WTC11 (cell line): ENCODE measurements around the gene LRP10. TPM values are rescaled to one million over a fixed set of nuclear protein-coding genes. Genes with fewer than 3 reads are reported as not detected.

ENCODE experiments used
- AFF4 ChIP-seq: sonication (generic); formaldehyde crosslinking; IDR thresholded peaks from 2 replicates; pipeline ENCODE4 v1.8.1; 2023; ENCODE audit warnings: mild to moderate bottlenecking, missing genetic modification reagents, borderline replicate concordance
- ARID4B ChIP-seq: sonication (generic); formaldehyde crosslinking; IDR thresholded peaks from 2 replicates; pipeline ENCODE4 v1.8.0; 2023; ENCODE audit warnings: missing genetic modification reagents, mild to moderate bottlenecking, borderline replicate concordance
- ATF2 ChIP-seq: sonication (generic); formaldehyde crosslinking; IDR thresholded peaks from 2 replicates; pipeline ENCODE4 v1.8.1; 2022; ENCODE audit warnings: low read depth, missing genetic modification reagents, borderline replicate concordance
- CDX4 ChIP-seq: fragments of 250-450 bp; sonication (Bioruptor Pico); IDR thresholded peaks from 2 replicates; pipeline ENCODE4 v1.9.0; 2021; ENCODE audit warnings: moderate library complexity, mild to moderate bottlenecking, inconsistent platforms, borderline replicate concordance
- CREB1 ChIP-seq: sonication (generic); formaldehyde crosslinking; IDR thresholded peaks from 2 replicates; pipeline ENCODE4 v1.8.0; 2023; ENCODE audit warnings: mild to moderate bottlenecking, missing genetic modification reagents
- ESRRA ChIP-seq: sonication (generic); formaldehyde crosslinking; IDR thresholded peaks from 2 replicates; pipeline ENCODE4 v1.8.1; 2022; ENCODE audit warnings: mild to moderate bottlenecking, missing genetic modification reagents, borderline replicate concordance
- ETV6 ChIP-seq: sonication (generic); formaldehyde crosslinking; IDR thresholded peaks from 2 replicates; pipeline ENCODE4 v1.8.1; 2022; ENCODE audit warnings: mild to moderate bottlenecking, missing genetic modification reagents
- FOXK1 ChIP-seq: sonication (generic); formaldehyde crosslinking; IDR thresholded peaks from 2 replicates; pipeline ENCODE4 v1.8.0; 2022; ENCODE audit warnings: mild to moderate bottlenecking, moderate library complexity, missing genetic modification reagents
- HMGA2 ChIP-seq: fragments of 250-450 bp; sonication (Bioruptor Pico); IDR thresholded peaks from 2 replicates; pipeline ENCODE4 v1.4.0; 2021; ENCODE audit warnings: mild to moderate bottlenecking, moderate library complexity
- IRF2 ChIP-seq: sonication (generic); formaldehyde crosslinking; IDR thresholded peaks from 2 replicates; pipeline ENCODE4 v1.8.0; 2022; ENCODE audit warnings: low read depth, missing genetic modification reagents, borderline replicate concordance
- JAZF1 ChIP-seq: fragments of 250-450 bp; sonication (Bioruptor Pico); IDR thresholded peaks from 2 replicates; pipeline ENCODE4 v1.9.0; 2021; ENCODE audit warnings: moderate library complexity, mild to moderate bottlenecking, inconsistent platforms
- NR2C2 ChIP-seq: sonication (generic); formaldehyde crosslinking; IDR thresholded peaks from 2 replicates; pipeline ENCODE4 v1.8.0; 2022; ENCODE audit warnings: mild to moderate bottlenecking, missing genetic modification reagents
- RORB ChIP-seq: fragments of 250-450 bp; sonication (Bioruptor Pico); IDR thresholded peaks from 2 replicates; pipeline ENCODE4 v1.9.0; 2021; ENCODE audit warnings: mild to moderate bottlenecking
- SP1 ChIP-seq: sonication (generic); formaldehyde crosslinking; conservative IDR thresholded peaks from 2 replicates; pipeline ENCODE4 v1.8.1; 2022; ENCODE audit warnings: missing genetic modification reagents
- TCF7 ChIP-seq: sonication (generic); formaldehyde crosslinking; IDR thresholded peaks from 2 replicates; pipeline ENCODE4 v1.8.0; 2022; ENCODE audit warnings: mild to moderate bottlenecking, low read depth, missing genetic modification reagents, moderate library complexity
- TP53 ChIP-seq: sonication (generic); formaldehyde crosslinking; IDR thresholded peaks from 2 replicates; pipeline ENCODE4 v1.8.1; 2023; ENCODE audit warnings: mild to moderate bottlenecking, missing genetic modification reagents
- ZNF138 ChIP-seq: sonication (generic); formaldehyde crosslinking; conservative IDR thresholded peaks from 2 replicates; pipeline ENCODE4 v1.8.1; 2022; ENCODE audit warnings: mild to moderate bottlenecking, moderate library complexity, missing genetic modification reagents
- ZNF263 ChIP-seq: sonication (generic); formaldehyde crosslinking; IDR thresholded peaks from 2 replicates; pipeline ENCODE4 v1.8.1; 2022; ENCODE audit warnings: low read depth, mild to moderate bottlenecking, moderate library complexity, missing genetic modification reagents
- ZNF396 ChIP-seq: fragments of 250-450 bp; sonication (Bioruptor Pico); IDR thresholded peaks from 2 replicates; pipeline ENCODE4 v1.8.0; 2021; ENCODE audit warnings: mild to moderate bottlenecking, moderate library complexity, borderline replicate concordance
- ZSCAN18 ChIP-seq: fragments of 250-450 bp; sonication (Bioruptor Pico); IDR thresholded peaks from 2 replicates; pipeline ENCODE4 v2.1.2; 2022; ENCODE audit warnings: mild to moderate bottlenecking, moderate library complexity
- total RNA-seq: library from RNA; stranded (reverse); gene quantifications from 3 replicates; pipeline ENCODE4 v1.2.3, GENCODE V29; 2021

The LRP10 gene
- total RNA-seq, 1 experiment from 2014 or later = 24.0 TPM

- TF ChIP-seq JAZF1 (CRISPR knock-in tag) = no peak
- no peak for TF ChIP-seq CDX4 (CRISPR knock-in tag)
- TF ChIP-seq RORB (CRISPR knock-in tag) = no peak
- TF ChIP-seq SP1 = peak; percentile 95
- TF ChIP-seq IRF2 (CRISPR knock-in tag) = no peak
- TF ChIP-seq ZNF396 (CRISPR knock-in tag) = no peak
- TF ChIP-seq ARID4B (CRISPR knock-in tag) = no peak
- no peak for TF ChIP-seq ZNF138 (CRISPR knock-in tag)
- no peak for TF ChIP-seq ATF2 (CRISPR knock-in tag)
- TF ChIP-seq FOXK1 (CRISPR knock-in tag) = peak; percentile 58; the same call in 1 of the 2 replicates
- TF ChIP-seq CREB1 (CRISPR knock-in tag) = no peak
- no peak for TF ChIP-seq TCF7 (CRISPR knock-in tag)
- no peak for TF ChIP-seq ESRRA
- no peak for TF ChIP-seq ETV6 (CRISPR knock-in tag)
- no peak for TF ChIP-seq HMGA2 (CRISPR knock-in tag)
- TF ChIP-seq NR2C2 (CRISPR knock-in tag) = no peak
- TF ChIP-seq TP53 (CRISPR knock-in tag) = no peak
- TF ChIP-seq ZSCAN18 = no peak
- TF ChIP-seq ZNF263 = no peak
- TF ChIP-seq AFF4 (CRISPR knock-in tag) = no peak
Observed at GRCh38 chr14:22871224-22872032, at the start of gene LRP10 (continued).
